ENCODE measurements around the gene STXBP5. TPM values are rescaled to one million over a fixed set of nuclear protein-coding genes. Genes with fewer than 3 reads are reported as not detected.

STXBP5 gene
- 17.4 and 18.5 TPM in 2 replicates for total RNA-seq

GRCh38 chr6:147204060-147204785, at the start of gene STXBP5:
Gene STXBP5, plus strand, starts transcription at chr6:147204417. Its CDS starts 116 bp downstream, at chr6:147204533.

Measured in mammary microvascular endothelial cell (primary cell).